NCI-H2171 treated with DMSO at 0.1 percent for 48 hours (cell line): ENCODE measurements around the gene HERC2.
"Not testable (repeated sequence)": the region's sequence is repeated elsewhere in the genome, so short reads cannot be mapped to it uniquely, and the experiment has no call there.

Experiments used
- DNase-seq: peaks from one replicate; lab custom pipeline; 2025; lab: John Stamatoyannopoulos, UW

The HERC2 gene, protein sequence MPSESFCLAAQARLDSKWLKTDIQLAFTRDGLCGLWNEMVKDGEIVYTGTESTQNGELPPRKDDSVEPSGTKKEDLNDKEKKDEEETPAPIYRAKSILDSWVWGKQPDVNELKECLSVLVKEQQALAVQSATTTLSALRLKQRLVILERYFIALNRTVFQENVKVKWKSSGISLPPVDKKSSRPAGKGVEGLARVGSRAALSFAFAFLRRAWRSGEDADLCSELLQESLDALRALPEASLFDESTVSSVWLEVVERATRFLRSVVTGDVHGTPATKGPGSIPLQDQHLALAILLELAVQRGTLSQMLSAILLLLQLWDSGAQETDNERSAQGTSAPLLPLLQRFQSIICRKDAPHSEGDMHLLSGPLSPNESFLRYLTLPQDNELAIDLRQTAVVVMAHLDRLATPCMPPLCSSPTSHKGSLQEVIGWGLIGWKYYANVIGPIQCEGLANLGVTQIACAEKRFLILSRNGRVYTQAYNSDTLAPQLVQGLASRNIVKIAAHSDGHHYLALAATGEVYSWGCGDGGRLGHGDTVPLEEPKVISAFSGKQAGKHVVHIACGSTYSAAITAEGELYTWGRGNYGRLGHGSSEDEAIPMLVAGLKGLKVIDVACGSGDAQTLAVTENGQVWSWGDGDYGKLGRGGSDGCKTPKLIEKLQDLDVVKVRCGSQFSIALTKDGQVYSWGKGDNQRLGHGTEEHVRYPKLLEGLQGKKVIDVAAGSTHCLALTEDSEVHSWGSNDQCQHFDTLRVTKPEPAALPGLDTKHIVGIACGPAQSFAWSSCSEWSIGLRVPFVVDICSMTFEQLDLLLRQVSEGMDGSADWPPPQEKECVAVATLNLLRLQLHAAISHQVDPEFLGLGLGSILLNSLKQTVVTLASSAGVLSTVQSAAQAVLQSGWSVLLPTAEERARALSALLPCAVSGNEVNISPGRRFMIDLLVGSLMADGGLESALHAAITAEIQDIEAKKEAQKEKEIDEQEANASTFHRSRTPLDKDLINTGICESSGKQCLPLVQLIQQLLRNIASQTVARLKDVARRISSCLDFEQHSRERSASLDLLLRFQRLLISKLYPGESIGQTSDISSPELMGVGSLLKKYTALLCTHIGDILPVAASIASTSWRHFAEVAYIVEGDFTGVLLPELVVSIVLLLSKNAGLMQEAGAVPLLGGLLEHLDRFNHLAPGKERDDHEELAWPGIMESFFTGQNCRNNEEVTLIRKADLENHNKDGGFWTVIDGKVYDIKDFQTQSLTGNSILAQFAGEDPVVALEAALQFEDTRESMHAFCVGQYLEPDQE (N-terminal part only)

DNA sequence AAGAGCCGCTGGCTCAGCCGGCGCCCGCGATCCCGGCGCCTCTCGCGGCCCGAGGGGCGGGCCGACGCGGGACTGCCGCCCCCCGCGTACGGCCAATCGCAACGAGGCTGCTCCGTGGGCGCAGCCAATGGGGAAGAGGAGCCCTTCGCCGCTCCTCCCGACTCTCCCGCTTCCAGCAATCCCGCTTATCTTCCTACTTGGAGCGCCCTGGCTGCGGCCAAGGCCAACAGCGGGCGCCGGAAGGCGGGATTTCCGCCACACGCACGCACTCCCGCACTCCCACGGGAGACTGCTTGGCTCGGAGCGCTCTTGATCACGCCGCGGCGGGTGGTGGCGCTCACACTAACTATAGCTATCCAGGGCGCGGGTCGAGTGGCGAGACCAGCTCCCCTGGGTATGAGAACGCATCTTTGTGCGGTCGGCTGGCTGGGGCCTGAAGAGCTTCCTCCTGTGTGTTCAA lies at the start of gene HERC2:
Gene HERC2, minus strand, starts transcription at position 51 of the 460 bp plus-strand sequence. CDS start 746 bp downstream, outside the sequence.
- not testable (repeated sequence) for DNase-seq

DNA sequence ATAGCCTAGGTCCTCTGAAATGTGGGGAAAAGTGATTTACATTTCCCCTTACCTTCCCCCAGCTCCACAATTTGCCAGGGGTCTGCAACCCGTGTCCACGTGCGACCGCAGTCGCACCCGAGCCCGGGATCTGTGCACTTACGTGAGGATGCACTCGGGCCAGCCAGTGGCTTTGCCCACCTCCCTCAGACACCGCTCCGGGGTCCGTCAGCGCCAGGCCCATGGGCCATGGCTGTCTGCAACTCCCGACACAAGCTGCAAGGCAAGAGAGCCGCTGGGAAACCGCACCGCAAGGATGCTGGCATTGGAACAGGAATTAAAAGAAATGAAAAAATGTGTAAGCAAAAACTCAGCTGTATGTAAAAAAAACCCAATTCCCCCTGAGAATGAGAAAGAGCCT lies 43.5 kb upstream of the HERC2 start:
- not testable (repeated sequence) for DNase-seq

DNA sequence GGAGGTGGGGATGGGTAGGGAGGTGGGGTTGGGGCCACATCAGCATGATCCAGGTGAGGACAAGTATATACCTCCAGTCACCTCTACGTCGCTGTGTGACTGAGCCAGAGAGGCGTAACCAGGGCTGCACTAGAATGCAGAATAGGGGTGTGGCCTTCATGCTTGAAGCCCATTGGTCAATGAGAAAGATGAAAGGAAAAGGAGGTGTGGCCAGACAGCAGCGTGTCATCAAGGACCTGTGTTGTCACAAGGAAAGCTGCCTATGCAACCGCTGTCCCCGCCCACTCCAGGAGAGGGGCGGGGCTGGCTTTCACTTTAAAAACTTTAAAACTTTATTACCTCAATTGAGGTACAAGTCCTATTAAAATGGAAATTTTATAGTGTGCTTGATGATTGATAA lies 36.0 kb upstream of the HERC2 start, which contains the start of gene GOLGA6L24:
Gene GOLGA6L24, minus strand, starts transcription at position 101 of the 400 bp plus-strand sequence. Its CDS starts 61 bp downstream, at position 40.
- not testable (repeated sequence) for DNase-seq

DNA sequence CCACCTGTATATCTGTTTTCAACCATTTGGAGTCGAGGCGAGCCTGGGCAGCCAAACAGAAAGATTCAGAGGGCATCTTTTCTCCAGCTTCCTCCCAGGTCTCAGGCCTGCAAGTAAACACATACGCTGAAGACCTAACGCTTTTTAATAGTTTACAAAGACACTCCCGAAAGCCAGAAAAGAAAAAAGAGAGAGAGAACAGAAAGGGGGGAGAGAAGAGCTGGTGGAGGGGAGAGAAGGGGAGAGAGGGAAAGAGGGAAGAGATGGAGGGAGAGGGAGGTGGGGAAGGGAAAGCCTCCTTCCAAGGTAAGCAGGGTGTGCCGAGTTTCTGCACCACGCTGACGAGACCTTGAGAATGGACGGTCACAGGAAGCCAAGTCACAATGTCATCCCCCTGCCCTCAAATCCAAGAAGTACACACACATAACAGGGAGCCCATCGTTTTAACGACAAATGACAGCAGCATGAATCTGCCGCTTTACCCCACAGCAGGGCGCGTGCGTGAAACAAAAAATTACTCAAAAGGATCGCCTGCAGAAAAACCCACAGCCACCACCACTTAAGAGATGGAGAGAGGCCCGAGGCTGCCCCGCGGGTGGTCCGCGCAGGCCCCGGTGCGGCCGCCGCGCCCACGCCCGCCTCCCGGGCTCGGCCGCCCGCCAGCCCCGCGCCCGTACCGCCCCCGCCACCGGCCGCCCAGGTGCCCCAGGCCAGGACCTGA lies 461 bp downstream of the HERC2 start:
- not testable (repeated sequence) for DNase-seq

DNA sequence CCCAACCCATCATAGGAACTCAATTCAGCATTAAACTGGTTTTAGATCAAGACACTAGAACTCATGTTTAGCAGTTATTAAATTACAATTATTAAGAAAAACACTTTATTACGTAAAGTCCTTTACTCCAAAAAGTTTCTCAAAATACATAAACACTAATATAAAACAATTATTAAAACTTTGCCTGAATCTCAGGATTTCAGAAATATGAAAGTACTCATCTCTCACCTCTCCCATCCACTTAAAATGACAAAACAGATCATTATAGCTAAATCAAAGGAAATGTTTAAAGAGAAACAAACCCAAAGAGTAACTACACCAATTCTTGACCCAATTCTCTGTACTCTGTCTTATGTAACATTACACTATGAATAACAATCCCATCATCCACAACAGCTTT lies 2.3 kb downstream of the HERC2 start:
- not testable (repeated sequence) for DNase-seq

DNA sequence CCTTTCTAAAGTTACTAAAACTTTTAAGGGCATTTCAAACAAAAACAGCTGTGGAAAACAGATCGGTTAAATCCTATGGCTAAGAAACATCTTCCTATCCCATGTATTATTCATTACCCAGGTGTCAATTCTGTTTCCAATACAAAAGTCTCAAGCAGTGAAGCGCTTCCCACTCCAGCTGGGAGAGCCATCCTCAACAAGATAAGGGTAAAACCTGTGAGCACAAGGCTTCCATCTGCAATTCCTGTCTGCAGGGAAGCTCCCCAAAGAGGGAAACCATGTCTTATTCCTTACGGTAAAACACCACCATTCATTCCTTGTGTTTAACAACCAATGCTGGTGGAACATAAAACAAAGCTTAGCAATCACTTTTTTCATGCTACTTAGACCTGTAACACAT lies 3.2 kb downstream of the HERC2 start:
- not testable (repeated sequence) for DNase-seq

DNA sequence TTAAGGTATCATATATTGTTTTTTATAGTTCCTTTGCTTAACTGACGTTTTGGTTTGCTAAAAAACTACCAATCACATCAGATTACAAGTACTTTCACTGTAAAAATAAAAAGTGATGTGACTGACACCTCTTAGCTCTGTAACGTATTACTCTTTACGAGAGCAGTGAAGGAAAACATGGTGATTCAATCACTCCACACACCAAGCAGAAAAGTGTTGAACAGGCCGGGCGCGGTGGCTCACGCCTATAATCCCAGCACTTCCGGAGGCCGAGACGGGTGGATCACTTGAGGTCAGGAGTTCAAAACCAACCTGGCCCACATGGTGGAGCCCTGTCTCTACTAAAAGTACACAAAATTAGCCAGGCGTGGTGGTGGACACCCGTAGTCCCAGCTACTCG lies 3.9 kb downstream of the HERC2 start:
- DNase-seq, result not testable (repeated sequence)

DNA sequence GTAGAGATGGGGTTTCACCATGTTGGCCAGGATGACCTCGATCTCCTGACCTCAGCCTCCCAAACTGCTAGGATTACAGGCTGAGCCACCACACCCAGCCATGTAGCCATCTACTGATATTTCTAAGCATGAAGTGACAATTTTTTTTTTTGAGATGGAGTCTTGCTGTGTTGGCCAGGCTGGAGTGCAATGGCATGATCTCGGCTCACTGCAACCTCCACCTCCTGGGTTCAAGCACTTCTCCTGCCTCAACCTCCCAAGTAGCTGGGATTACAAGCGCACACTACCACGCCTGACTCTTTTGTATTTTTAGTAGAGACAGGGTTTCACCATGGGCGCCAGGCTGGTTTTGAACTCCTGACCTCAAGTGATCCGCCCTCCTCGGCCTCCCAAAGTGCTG lies 5.0 kb downstream of the HERC2 start:
- DNase-seq, result not testable (repeated sequence)

DNA sequence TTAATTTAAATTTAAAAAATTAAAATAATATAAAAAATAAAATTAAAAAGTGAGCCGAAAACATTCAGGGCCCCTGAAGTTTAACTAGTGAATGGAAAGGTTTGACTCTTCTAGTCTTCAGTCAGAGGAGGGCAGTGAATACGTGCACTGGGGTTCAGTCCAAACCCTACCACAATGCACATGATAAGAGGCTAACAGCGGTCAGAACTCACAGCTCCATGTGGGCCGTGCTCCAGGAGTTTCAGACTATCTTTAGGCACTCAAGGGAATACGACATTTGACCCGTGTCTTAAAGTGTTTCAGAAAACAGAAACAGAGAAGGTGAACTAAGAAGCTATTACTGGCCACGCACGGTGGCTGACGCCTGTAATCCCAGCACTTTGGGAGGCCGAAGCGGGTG lies 11.5 kb downstream of the HERC2 start:
- DNase-seq, result not testable (repeated sequence)

DNA sequence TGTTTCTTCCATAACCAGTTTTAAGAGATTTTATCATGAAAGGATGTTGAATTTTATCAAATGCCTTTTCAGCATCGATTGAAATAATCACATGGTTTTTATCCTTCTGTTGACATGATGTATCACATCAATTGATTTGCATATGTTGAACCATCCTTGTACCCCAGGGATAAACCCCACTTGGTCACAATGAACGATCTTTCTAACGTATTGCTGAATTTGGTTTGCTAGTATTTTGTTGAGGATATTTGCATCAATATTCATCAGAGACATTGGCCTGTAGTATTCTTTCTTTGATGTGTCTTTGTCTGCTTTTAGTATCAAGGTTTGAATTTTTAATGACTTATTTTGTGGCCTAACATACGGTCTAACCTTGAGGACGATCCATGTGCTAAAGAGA lies 13.3 kb downstream of the HERC2 start:
- not testable (repeated sequence) for DNase-seq

DNA sequence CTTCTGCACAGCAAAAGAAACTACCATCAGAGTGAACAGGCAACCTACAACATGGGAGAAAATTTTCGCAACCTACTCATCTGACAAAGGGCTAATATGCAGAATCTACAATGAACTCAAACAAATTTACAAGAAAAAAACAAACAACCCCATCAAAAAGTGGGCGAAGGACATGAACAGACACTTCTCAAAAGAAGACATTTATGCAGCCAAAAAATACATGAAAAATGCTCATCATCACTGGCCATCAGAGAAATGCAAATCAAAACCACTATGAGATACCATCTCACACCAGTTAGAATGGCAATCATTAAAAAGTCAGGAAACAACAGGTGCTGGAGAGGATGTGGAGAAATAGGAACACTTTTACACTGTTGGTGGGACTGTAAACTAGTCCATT lies 16.3 kb downstream of the HERC2 start:
- not testable (repeated sequence) for DNase-seq

DNA sequence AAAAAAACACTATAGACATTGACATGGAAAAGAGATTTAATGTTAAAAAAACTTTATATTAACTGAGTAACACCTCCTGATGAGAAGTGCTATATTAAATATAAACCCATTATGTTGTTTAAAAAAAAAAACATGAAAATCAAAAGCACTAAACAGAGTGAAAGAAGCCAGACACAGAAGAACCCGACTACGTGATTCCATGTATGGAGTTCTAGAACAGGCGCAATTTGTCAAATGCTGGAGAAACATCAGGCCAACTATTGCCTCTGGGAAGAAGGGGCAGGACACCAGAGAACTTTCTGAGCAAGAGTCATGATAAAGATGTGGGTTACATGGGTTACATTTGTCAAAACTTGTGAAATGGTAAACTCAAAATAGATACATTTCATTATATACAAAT lies 24.5 kb downstream of the HERC2 start:
- DNase-seq, result not testable (repeated sequence)

DNA sequence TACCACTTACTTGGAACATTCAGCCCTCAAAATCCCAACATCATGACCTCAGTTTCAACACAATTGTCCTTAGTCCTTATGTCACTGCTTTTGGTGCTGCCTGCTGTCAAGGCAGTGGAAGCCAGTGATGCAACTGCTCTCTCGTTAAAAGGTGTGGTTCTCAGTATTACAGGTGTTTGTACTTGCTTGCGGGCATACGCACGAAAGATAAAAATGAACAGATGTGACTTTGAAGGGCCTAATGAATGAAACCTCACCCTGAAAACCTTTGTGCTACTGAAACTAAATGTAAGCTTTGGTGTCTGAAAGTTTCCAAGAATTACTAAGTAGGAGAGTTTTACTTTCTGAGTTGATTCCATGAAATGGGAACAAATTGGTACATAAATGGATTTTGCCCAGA lies 25.2 kb downstream of the HERC2 start:
- not testable (repeated sequence) for DNase-seq

DNA sequence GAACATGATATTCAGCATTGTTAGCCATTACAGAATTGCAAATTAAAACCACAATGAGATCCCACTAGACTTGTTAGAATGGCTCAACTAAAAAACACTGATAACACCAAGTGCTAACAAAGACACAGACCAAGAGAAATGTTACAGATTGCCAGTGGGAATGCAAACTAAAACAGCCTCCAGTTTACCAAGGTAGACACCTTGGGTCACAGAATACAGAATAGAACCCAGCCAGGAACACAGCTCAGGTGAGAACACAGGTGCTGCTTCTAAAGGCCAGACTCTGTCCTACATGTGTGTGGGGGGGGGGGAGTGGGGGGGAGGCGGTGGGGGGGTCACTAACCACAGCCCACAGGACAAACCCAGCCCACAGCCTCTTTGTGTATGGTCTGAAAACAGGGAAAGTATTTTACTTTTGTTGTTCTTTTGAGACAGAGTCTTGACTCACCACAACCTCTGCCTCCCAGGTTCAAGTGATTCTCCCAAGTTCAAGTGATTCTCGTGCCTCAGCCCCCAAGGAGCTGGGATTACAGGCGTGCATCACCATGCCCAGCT lies 26.9 kb downstream of the HERC2 start:
- DNase-seq, result not testable (repeated sequence)

DNA sequence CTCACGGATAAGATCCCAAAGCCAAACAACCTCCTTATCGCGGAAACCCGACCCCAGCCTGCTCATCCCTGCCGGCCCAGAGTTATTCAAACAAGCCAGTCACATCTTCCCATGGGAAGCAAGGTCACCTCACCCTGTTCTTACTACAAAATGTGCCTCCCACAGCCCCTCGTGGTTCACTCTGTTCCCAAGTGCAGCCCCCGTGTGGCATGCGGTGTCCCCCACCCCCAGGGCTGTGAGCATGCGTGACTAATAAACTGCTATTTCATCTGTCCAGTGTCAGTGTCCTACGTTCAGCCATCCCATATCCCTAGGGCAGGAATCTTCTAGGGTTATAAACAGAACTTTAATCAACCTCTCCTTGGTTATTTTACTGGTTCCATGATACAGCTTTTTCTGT lies 27.4 kb downstream of the HERC2 start:
- not testable (repeated sequence) for DNase-seq

DNA sequence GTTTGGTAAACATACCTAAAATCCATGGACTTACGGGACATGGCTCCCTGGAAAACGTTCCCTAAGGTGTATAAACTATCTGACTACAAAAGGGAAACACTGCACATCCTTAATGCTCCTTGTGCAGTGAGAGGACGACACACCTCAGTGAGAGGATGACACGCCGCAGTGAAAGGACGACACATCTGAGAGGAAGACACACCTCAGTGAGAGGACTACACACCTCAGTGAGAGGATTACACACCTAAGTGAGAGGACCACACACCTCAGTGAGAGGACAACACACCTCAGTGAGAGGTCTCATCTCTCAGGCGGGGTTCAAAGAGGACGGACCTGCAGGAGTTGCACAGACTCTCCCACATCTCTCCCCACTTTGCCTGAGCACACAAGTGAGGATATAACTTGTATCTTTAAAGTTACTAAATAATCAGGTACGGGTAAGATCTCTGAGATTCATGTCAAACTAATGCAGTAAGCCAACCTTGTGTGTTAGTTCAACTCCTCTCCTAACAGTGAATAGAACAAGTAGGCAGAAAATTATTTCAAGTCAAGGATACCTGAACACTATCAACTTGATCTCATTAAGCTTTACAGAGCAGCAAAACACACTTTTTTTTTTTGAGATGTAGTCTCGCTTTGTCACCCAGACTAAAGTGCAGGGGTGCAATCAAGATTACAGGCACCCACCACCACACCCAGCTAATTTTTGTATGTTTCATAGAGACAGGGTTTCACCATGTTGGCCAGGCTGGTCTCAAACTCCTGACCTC lies 32.1 kb downstream of the HERC2 start:
- DNase-seq, result no peak

DNA sequence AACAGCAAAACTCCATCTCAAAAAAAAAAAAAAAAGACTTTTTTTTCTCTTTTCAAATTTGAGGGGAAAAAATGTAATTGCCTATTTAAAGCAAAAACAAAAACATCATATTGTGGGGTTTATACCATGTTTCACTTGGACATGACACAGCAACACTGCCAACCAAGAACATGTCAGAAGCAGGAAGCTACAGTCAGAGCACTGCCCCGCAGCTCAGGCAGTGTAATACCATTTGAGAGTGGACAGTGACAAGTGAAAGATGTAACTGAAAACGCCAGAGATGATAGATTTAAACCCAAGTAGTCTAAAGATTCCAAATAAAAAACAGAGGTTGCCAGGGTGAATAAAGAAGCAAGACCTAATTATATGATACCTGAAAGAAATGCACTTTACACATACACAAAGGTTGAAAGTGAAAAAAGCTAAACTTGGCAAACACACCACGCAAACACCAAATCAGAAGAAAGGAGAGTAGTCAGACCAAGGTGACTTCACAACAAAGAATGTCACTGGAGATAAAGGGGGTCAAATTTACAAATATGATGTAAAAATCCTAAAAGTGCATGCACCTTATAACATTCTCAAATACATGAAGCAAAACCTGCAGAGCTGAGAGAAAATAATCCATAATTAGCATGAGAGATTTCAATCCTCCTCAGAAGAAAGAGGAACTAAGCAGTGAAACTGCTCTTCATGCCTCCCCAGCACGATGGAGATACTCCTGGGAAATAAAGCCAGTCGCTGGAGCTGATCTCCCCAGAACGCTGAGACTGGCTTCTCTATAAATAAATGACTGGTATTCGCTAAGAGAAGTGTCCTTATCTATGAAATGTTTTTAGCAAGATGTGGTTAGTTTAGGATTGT lies 32.9 kb downstream of the HERC2 start:
- not testable (repeated sequence) for DNase-seq

DNA sequence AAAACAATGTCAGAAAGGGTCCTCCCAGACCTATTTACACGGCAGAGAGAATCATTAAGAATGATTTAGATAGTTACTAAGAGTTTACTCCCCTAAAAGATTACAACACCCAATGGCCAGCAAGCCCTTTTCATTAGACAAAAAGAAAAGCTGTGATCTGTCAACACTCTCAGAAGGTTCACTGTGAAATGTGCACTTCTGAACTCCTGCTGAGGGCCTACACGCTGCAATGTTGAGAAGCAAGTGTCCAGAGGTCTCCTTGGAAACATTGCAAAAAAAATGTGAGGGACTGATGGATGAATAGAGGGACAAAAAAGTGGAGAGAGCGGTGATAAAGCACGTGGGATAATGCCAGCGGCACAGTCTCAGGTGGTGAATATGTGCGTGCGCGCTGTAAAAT lies 35.3 kb downstream of the HERC2 start:
- not testable (repeated sequence) for DNase-seq

DNA sequence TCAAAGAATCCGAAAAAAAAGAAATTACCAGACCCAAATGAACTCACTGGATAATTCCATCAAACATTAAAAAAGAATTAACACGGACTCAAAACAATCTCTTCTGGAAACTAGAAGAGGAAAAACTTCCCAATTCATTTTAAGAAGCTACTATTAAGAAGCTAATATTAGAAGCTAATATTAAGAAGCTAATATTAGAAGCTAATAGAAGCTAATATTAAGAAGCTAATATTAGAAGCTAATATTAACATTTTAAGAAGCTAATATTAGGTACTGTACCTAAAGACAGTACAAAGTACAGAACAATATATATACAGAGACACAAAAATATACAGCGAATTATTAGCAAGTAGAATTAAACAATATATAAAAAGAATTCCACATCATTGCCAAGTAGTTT lies 35.9 kb downstream of the HERC2 start:
- no peak for DNase-seq
